Measurements from ENCODE around the gene PSTPIP2. TPM values are rescaled to one million over a fixed set of nuclear protein-coding genes. Genes with fewer than 3 reads are reported as not detected.

Gene PSTPIP2
- total and polyA plus RNA-seq, 9 of the 15 experiments (the other 6 are each of a cell fraction or from before 2014, with no cell fraction given) = 14.0 to 45.7 (median 27.1) TPM

- no peak for TF ChIP-seq ZMIZ1 (IDR thresholded peaks at IDR 0.05; ENCODE audit: low read depth in 2 of 2, low read length in 2 of 2)
Measured at GRCh38 chr18:46019936-46020335, 52.1 kb downstream of the PSTPIP2 start (continued).

GRCh38 chr18:46013484-46014189 lies 58.4 kb downstream of the PSTPIP2 start:
- FAIRE-seq = no peak
- H3K27me3 ChIP-seq (ENCODE audit: control insufficient read depth in 2 of 2, insufficient read depth in 2 of 2, low read length in 2 of 2) = no peaks in the 10 kb centered on the region
- H3K4me2 ChIP-seq (ENCODE audit: insufficient read depth, low read length) = no peak overlapping the region
- peaks cover 0 to 5% of the 10 kb centered on the region in 2 experiments; a peak in 3 of 5 replicates for H3K4me1 ChIP-seq (replicated peaks in 1 of 2; ENCODE audit: control insufficient read depth in 2 of 2, insufficient read depth in 2 of 2, low read length in 2 of 2)
- no peaks in the 10 kb centered on the region for H3K9me1 ChIP-seq (ENCODE audit: control insufficient read depth, insufficient read depth, low read length)
- H3K79me2 ChIP-seq (ENCODE audit: control insufficient read depth, insufficient read depth, low read length) = no peaks in the 10 kb centered on the region
- ChIA-PET CTCF (ENCODE audit: low intra/inter-chr PET ratio) (no interaction called here), POLR2A (interaction anchor here (1.4 kb wide), 1 partner anchor 14 kb away, joined by 3 read pairs; no protein-coding TSS in a partner anchor)
- no peaks in the 10 kb centered on the region for H4K20me1 ChIP-seq (replicated peaks; ENCODE audit: control insufficient read depth, insufficient read depth, low read length)
- no peak for ATAC-seq
- no peak overlapping the region for H2AFZ ChIP-seq (ENCODE audit: low read depth, low read length)
- intact Hi-C loops (cut with micrococcal nuclease) = no loop called here
- BruUV-seq (replicated peaks) = no TSS peak
- H3K36me3 ChIP-seq (ENCODE audit: control insufficient read depth, insufficient read depth, low read length) = peaks cover 31% of the 10 kb centered on the region; the same call in 2 of the 3 replicates
- no peak for TF ChIP-seq TAF7 (tag; IDR thresholded peaks at IDR 0.05)
- 0 out of 2 replicates have a peak, but pooled peaks have one; percentile 20 for TF ChIP-seq NFIC (IDR thresholded peaks at IDR 0.05)
- no peak for TF ChIP-seq ETV1 (tag; conservative IDR thresholded peaks at IDR 0.05; ENCODE audit: low read depth)
- in situ Hi-C loops (cut with MboI) = no loop called here
- no peak overlapping the region for H3K9ac ChIP-seq (ENCODE audit: insufficient read depth in 1 of 2, low read depth in 2 of 2, low read length in 2 of 2)
- DNase-seq (ENCODE audit: extremely low read depth in 1 of 4, low spot score in 3 of 4) = no peak
- no peak overlapping the region for H3K4me3 ChIP-seq
- 52% methylated on average over 3 of the region's 5 CpGs for WGBS (ENCODE audit: insufficient coverage, low coverage, missing lambda C conversion rate)
- H3K9me3 ChIP-seq (replicated peaks; ENCODE audit: control insufficient read depth, insufficient read depth, low read depth, low read length) = no peaks in the 10 kb centered on the region
- H3K27ac ChIP-seq (ENCODE audit: extremely low read depth, low read depth, low read length) = no peak overlapping the region
